Kasumi-1 (cell line): ENCODE measurements around the gene OR4L1.
A peak's percentile ranks its signal among the peaks of the same experiment; 100 is the strongest.
"Not testable (repeated sequence)": the region's sequence is repeated elsewhere in the genome, so short reads cannot be mapped to it uniquely, and the experiment has no call there.

ENCODE experiments used
- DNase-seq, 2 experiments: peaks; one replicate each; lab custom pipeline; 2025; lab: John Stamatoyannopoulos, UW

Gene OR4L1, protein sequence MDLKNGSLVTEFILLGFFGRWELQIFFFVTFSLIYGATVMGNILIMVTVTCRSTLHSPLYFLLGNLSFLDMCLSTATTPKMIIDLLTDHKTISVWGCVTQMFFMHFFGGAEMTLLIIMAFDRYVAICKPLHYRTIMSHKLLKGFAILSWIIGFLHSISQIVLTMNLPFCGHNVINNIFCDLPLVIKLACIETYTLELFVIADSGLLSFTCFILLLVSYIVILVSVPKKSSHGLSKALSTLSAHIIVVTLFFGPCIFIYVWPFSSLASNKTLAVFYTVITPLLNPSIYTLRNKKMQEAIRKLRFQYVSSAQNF

GRCh38 chr14:20059745-20060144, at the start of gene OR4L1:
Gene OR4L1 (plus strand): TSS chr14:20060045. CDS start chr14:20060045, 0 bp downstream.
- DNase-seq, result no peak

DNA sequence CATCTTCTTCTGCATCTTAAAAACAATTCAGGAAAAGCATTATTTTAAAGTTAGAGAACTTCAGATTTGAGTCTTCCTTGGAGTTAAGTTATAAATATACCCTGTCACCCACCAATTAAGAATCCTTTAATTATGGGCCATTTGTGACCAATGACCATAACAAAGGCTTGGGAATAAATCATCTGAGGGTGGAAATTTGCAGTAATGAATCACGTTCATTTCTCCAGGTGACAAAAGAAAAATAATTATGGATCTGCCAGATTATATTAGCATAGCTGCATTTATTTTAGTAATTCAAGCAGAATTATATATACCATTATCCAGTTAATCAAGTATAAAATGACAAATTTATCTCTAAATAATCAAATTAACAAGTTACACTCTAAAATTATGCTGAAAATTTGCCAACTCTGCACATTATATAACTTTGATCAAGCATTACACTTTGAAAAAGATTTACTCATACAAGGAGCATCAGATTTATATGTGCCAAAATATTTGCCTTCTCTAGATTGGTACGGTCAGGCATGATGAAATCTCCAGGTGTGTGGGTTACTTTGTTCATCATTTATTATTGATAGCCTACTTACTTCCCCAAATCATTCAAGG, 40.5 kb upstream of the OR4L1 start, which contains the start of gene OR4K14:
Gene OR4K14, minus strand, starts transcription at position 51 of the 609 bp plus-strand sequence. CDS start 4,114 bp downstream, outside the sequence.
- no peak for DNase-seq

- no peak for DNase-seq
These were observed 28.8 kb upstream of the OR4L1 start for GRCh38 chr14:20031058-20031457.

GRCh38 chr14:20035449-20035848, 24.4 kb upstream of the OR4L1 start:
- no peak for DNase-seq

DNA sequence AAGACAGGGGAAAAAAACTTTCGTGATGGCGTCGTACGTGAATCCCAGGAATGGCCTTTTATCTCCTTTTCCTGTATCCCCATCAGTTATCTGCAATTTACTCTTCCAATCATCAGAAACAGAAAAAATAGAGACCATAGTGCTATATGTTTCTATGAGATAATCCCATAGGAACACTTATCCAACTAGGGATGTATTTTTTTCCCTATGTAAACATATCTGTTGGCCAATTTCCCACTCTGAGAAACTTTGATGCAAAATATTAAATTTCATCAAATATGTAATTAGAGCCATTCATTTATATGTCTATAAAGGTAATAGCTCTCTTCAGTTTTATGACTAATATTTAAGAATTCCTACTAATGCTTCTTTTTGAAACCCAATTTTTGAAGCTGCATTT, 23.9 kb upstream of the OR4L1 start, which contains the start of gene OR4K13:
Gene OR4K13, minus strand, starts transcription at position 101 of the 400 bp plus-strand sequence. CDS start 1,280 bp downstream, outside the sequence.
- DNase-seq, result no peak

DNA sequence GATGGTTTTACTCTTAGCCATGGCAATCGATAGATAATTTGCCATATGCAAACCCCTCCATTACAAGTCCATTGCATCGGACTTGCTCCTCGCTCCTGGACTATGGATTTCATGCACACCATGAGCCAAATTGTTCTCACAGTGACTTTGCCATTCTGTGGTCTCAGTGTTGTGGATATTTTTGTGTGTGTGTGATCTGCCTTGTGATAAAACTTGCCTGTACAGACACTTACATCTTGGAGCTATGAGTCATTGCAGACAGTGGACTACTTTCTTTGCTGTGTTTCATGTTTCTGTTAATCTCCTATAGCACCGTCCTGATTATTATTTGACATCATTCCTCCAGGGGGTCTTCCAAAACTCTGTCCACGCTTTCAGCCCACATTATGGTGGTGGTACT, 15.6 kb upstream of the OR4L1 start:
- DNase-seq, result no peak

DNA sequence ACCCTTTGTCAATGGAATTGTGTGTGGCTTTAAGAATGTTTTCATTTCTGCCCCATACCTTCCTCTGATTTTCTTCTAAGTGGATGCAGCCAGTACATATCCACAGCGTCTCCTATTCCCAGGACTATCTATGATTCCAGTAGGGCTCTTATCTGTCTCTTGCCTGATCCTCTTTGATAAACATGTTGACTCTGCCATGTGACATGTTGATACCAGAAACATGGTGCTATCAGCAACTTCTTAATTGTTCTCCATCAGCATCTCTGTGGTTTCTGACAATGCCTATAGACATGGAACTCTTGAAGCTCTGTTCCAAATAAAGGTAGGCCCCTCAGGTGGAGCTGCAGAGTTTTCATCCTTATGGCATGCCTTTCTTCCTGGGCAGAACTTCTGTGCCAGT, 11.6 kb upstream of the OR4L1 start:
- DNase-seq, result no peak

- DNase-seq, result no peak
These were observed 32.2 kb downstream of the OR4L1 start for GRCh38 chr14:20092050-20092449.

DNA sequence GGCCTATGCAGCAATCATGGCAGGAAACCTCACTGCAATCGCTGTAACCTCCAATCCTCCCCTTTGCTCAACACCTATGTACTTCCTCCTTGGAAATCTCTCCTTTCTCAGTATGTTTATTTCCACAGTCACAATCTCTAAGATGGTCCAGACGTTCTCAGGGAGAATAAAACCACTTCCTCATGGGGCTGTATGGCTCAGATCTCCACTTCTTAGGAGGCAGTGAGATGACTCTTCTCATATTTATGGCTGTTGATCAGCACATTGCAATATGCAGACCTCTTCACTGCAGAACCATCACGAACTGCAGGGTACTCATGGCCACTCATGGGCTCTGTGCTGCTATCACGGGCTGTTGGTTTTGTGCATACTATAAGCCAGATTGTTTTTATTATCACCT, 33.6 kb downstream of the OR4L1 start:
- DNase-seq, result peak; percentile 79 to 85

- DNase-seq, result not testable (repeated sequence)
These were observed 39.3 kb downstream of the OR4L1 start for GRCh38 chr14:20098926-20099770.

- no peak for DNase-seq
These were observed 50.6 kb downstream of the OR4L1 start, which contains the start of gene OR4K17 for GRCh38 chr14:20110438-20110837. Gene OR4K17 (plus strand): TSS chr14:20110739. CDS start chr14:20117500, 6,761 bp downstream.
